Lower leg skin (tissue), 4 donors: ENCODE results near the gene GCNT4. TPM values are rescaled to one million over a fixed set of nuclear protein-coding genes. Genes with fewer than 3 reads are reported as not detected.
A peak's percentile ranks its signal among the peaks of the same experiment; 100 is the strongest.

Experiments
- DNase-seq, 2 donors: peaks; one replicate each; pipeline ENCODE4 v3.0.0-alpha.2; 2019; ENCODE audit warnings: low spot score in 2 of 2
- H3K4me3 ChIP-seq: fragments of 200-600 bp; sonication (generic); 2 replicates; pipeline ENCODE4 v1.5.1; 2017; ENCODE audit warnings: mild to moderate bottlenecking, low read depth; ENCODE audit not compliant: poor library complexity, severe bottlenecking
- POLR2A ChIP-seq, 2 donors: fragments of 450-650 bp; IDR thresholded peaks; one replicate each; pipeline ENCODE4 v1.6.1; 2016 to 2017; ENCODE audit warnings: antibody characterized with exemption in 2 of 2, mild to moderate bottlenecking in 1 of 2, moderate library complexity in 1 of 2
- WGBS, 2 donors: methylation state at CpG; one replicate each; pipeline ENCODE4 v1.1.5; 2018; 5-methylcytosine and 5-hydroxymethylcytosine counted together
- intact Hi-C: fragments of 100-400 bp; cut with DNase I; formaldehyde crosslinking; loops from one replicate; pipeline ENCODE4 v1.15.0; 2023; ENCODE audit warnings: low total_unique reads
- total RNA-seq, 4 donors: library from RNA; depleted of rRNA; stranded (reverse); fragments of >200 nt; gene quantifications; one replicate each; pipeline ENCODE4 v1.1.0, GENCODE V29; 2016
- TF ChIP-seq, protein P1 (sequence below), 3 donors: fragments of 450-650 bp; IDR thresholded peaks; one replicate each; pipeline ENCODE4 v1.5.1; 2016; ENCODE audit warnings: antibody characterized with exemption in 3 of 3, mild to moderate bottlenecking in 3 of 3, moderate library complexity in 2 of 3

Gene GCNT4
- total RNA-seq, 4 donors from 2014 or later = 2.6 to 5.5 (median 3.5) TPM

DNA sequence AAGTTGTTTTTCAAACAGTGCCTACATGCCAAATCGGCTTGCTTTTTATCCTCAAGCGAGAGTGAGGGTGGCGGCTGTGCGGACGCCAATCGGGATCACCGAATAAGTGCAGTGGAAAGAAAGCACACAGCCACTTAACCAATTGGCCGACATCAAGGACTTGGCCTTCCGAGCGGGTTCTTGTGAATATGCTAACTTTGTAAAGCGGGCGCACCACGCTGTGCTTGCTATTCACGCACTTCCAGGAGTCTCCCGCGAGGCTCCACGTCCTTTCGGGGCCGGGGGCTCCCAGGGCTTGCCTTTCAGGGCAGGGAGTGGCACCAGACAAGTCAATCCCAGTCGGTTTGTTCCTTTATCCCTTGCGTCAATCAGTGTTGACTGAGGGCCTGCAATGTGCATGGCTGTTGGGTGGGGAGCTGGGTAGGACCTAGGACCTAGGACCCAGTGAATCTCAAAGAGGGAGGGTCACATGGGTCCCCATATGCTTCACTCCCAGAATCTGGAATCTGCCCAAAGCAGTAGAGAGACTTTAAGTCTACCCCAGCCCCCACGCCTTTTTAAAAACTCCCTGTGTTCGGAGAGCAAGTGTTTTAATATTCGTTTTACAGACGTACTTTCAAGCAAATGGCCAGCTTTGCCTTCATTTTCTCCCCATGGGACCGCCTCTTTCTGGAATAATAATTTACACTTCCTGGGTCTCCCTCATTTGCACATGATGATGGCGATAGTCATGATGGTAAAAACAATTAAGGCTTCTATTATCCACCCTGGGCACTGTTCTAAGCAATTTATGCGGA, 2.0 kb upstream of the GCNT4 start:
- TF ChIP-seq, protein P1, sequence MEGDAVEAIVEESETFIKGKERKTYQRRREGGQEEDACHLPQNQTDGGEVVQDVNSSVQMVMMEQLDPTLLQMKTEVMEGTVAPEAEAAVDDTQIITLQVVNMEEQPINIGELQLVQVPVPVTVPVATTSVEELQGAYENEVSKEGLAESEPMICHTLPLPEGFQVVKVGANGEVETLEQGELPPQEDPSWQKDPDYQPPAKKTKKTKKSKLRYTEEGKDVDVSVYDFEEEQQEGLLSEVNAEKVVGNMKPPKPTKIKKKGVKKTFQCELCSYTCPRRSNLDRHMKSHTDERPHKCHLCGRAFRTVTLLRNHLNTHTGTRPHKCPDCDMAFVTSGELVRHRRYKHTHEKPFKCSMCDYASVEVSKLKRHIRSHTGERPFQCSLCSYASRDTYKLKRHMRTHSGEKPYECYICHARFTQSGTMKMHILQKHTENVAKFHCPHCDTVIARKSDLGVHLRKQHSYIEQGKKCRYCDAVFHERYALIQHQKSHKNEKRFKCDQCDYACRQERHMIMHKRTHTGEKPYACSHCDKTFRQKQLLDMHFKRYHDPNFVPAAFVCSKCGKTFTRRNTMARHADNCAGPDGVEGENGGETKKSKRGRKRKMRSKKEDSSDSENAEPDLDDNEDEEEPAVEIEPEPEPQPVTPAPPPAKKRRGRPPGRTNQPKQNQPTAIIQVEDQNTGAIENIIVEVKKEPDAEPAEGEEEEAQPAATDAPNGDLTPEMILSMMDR (IDR thresholded peaks at IDR 0.05) = no peak
- TF ChIP-seq POLR2A (IDR thresholded peaks at IDR 0.05) = no peak
- DNase-seq = peak in 1 of 2 donors; percentile 30
- peak overlapping the region; percentile 56 for H3K4me3 ChIP-seq
- intact Hi-C loops = loop anchor here (10.0 kb wide), 1 partner anchor 180 kb away; the partner anchor contains the start of gene ANKRD31
- whole genome bisulfite sequencing, 2 donors = 22 to 23% methylated on average over 27 to 28 of the region's 28 CpGs

DNA sequence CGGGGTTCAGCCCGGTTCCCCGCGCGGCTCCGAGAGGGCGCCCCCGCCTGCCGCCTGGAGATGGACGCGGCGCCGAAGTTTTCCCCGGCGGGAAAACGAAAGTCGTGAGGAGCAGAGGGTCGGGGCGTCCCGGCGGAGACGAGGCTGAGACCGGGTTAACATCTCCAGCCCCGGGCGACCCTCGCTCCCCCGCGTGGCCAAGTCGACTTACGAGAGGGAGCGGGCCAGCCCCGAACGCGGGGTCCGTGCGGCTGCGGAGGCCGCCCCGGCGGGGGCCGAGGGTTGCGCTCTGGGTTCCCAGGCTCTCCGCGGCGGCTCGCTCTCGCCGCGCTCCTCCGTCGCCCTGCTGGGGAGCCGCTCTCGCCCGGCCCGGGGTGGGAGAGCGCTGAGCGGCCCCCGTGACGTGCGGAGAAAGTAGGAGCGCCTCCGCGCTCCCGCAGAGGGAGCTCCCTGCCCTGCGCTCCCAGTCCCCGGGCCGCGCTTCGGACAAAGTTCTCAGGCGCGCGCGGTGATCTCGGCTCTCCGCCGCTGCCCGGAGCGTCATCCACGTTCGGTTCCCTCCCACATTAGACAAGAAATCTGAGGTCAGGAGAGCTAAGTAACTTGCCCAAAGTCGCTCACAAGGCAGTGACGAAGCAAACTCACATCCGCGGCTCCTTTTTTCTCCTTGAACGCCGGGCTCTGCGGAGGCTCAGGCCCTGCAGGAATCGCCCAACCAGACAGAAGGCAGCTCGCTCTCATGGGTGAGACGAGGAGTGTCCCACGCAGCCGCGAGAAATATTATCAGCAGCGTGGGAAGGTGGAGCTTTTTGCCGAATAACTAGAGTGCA, 1.2 kb upstream of the GCNT4 start:
- peak; percentile 42 to 90 for DNase-seq
- TF ChIP-seq, protein P1 (IDR thresholded peaks at IDR 0.05) = no peak
- WGBS, 2 donors = 0 to 2% methylated on average over 13 to 20 of the region's 95 CpGs
- peak overlapping the region; percentile 56 for H3K4me3 ChIP-seq
- intact Hi-C loops = loop anchor here (10.0 kb wide), 1 partner anchor 181 kb away; the partner anchor contains the start of gene ANKRD31

DNA sequence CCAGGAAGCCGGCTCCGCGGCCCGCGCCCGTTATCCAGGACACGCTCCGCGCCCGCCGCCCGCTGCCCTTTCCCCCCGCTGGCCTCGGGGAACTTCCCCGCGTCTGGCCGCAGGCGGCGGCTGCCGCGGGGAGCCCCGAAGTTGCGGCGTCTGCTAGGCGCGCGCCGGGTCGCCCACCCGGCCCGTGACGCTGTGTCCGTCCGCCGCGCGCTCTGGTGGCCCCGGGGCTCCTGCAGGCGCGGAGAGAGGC, 621 bp upstream of the GCNT4 start:
- peak overlapping the region; percentile 56 for H3K4me3 ChIP-seq
- no peak for DNase-seq
- intact Hi-C loops = loop anchor here (10.0 kb wide), 1 partner anchor 182 kb away; the partner anchor contains the start of gene ANKRD31
- TF ChIP-seq, protein P1 (IDR thresholded peaks at IDR 0.05) = no peak
- no peak for TF ChIP-seq POLR2A (IDR thresholded peaks at IDR 0.05)
- no CpG with 5 or more reads among the region's 40 CpGs for WGBS, 2 donors

GRCh38 chr5:75051217-75051751, 1.1 kb downstream of the GCNT4 start:
- no peak for DNase-seq
- no peak overlapping the region for H3K4me3 ChIP-seq
- TF ChIP-seq POLR2A (IDR thresholded peaks at IDR 0.05) = no peak
- TF ChIP-seq, protein P1 (IDR thresholded peaks at IDR 0.05) = no peak
- intact Hi-C loops = loop anchor here (10.0 kb wide), 1 partner anchor 184 kb away; the partner anchor contains the start of gene ANKRD31
- 66 to 70% methylated on average over 7 of the region's 7 CpGs for WGBS, 2 donors

DNA sequence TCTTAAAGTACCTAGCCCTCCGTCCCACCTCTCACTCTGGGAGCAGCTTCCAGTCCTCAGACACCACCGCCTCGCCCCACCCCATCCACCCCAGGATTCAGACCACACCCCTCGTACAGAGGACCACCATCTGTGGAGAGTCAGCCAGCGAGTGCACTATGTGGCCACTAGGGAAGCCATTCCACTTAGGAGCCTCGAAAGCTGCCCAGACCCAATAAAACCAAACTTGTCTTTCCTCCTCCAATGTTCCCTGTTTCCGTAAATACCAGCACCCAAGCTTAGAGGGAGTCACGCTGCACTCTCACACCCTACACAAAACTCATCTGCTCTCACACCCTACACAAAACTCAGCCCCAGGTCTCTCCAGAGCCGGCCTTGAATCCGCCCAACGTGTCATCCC, 1.9 kb downstream of the GCNT4 start:
- 80 to 84% methylated on average over 11 of the region's 11 CpGs for WGBS, 2 donors
- DNase-seq = no peak
- no peak overlapping the region for H3K4me3 ChIP-seq
- no peak for TF ChIP-seq POLR2A (IDR thresholded peaks at IDR 0.05)
- TF ChIP-seq, protein P1 (IDR thresholded peaks at IDR 0.05) = no peak
- intact Hi-C loops = loop anchor here (10.0 kb wide), 1 partner anchor 184 kb away; the partner anchor contains the start of gene ANKRD31
